ENCODE data around the gene CNDP1. TPM values are rescaled to one million over a fixed set of nuclear protein-coding genes. Genes with fewer than 3 reads are reported as not detected.

CNDP1 gene
- polyA plus RNA-seq, 1 of the 3 experiments (the other 2 are of a cell fraction), result not detected

DNA sequence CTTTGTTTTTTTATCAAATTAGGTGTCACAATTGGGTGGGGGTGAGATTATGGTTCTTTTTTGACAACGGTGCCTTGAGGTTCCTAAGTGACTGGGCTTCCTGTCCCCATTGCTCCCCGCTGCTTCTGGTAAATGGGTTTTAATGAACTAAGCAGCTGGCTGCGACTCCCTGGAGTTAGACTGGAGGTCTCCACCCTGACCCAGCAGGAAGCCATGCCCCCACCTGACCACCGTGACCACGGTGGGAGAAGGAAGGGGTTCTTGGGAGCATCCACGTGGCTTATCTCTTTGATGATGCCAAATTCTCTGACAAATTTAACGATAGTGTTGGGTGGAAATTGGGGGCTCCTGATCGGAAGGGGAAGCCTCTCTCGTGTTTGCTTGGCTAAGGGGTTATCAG lies 25.9 kb upstream of the CNDP1 start:
- Histone ChIP-seq H3K79me2 (ENCODE audit: insufficient read depth) (no peaks in the 10 kb centered on the region), H3K4me3 (ENCODE audit: low read depth in 2 of 2, low read length in 1 of 2) (no peak overlapping the region), H2AFZ (ENCODE audit: low read depth) (no peak overlapping the region), H3K4me1 (ENCODE audit: control insufficient read depth in 1 of 2, insufficient read depth in 2 of 2, low read depth in 1 of 2, low read length in 1 of 2) (no peaks in the 10 kb centered on the region), H3F3A (replicated peaks; ENCODE audit: insufficient read depth) (no peaks in the 10 kb centered on the region), H4K20me1 (ENCODE audit: insufficient read depth) (no peaks in the 10 kb centered on the region), H3K9me3 (no peaks in the 10 kb centered on the region), H3K9me2 (no peaks in the 10 kb centered on the region), H3K27ac (ENCODE audit: low read depth in 2 of 2, low read length in 1 of 2) (no peak overlapping the region), H3K27me3 (ENCODE audit: insufficient read depth) (no peaks in the 10 kb centered on the region), H3K36me3 (replicated peaks in 1 of 2; ENCODE audit: control insufficient read depth in 1 of 2, insufficient read depth in 2 of 2, low read length in 1 of 2) (peaks cover 16 to 60% of the 10 kb centered on the region in 2 experiments), H3K9ac (no peak overlapping the region), H3K4me2 (no peak overlapping the region)
- ChIA-PET POLR2A (no interaction called here), CTCF (no interaction called here)
- DNase-seq, result no peak
- TF ChIP-seq, protein P1, sequence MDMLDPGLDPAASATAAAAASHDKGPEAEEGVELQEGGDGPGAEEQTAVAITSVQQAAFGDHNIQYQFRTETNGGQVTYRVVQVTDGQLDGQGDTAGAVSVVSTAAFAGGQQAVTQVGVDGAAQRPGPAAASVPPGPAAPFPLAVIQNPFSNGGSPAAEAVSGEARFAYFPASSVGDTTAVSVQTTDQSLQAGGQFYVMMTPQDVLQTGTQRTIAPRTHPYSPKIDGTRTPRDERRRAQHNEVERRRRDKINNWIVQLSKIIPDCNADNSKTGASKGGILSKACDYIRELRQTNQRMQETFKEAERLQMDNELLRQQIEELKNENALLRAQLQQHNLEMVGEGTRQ (IDR thresholded peaks at IDR 0.05; ENCODE audit: borderline replicate concordance, low read depth, low read length), result no peak
- no peak for TF ChIP-seq EZH2phosphoT487 (IDR thresholded peaks at IDR 0.05; ENCODE audit: borderline replicate concordance, low read depth)
- TF ChIP-seq RFX5 (IDR thresholded peaks at IDR 0.05; ENCODE audit: low read length), result no peak
- no peak for TF ChIP-seq SIN3A (IDR thresholded peaks at IDR 0.05; ENCODE audit: borderline replicate concordance, low read depth, low read length)
- no peak for TF ChIP-seq ELF1 (IDR thresholded peaks at IDR 0.05)
- no peak for TF ChIP-seq NRF1 (IDR thresholded peaks at IDR 0.05; ENCODE audit: low read depth, low read length)
- TF ChIP-seq NFIC (IDR thresholded peaks at IDR 0.05; ENCODE audit: borderline replicate concordance), result no peak
- no peak for TF ChIP-seq YY1 (IDR thresholded peaks at IDR 0.05; ENCODE audit: low read depth)
- WGBS (ENCODE audit: low lambda C conversion rate), result 93% methylated on average over 9 of the region's 9 CpGs

DNA sequence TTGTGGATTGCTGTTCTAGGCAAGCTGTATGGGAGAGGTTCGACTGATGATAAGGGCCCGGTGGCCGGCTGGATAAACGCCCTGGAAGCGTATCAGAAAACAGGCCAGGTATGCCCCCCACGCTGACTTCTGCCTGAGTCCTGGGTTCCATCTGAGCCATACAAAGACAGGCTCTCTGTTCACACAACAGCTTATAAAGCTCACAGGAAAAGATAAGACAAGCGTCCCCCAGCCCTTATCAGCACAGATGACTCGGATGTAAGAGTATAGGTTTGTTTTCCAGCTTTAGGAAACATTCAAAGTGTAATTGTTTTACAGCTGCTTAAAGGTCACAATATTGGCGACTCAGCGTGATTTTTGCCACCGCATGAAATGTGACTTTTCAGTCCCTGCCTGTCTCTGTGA lies 25.5 kb upstream of the CNDP1 start:
- 89% methylated on average over 8 of the region's 11 CpGs for WGBS (ENCODE audit: low lambda C conversion rate)
- TF ChIP-seq POLR2AphosphoS5 (IDR thresholded peaks at IDR 0.05; ENCODE audit: low read depth, low read length) (no peak), MXI1 (IDR thresholded peaks at IDR 0.05; ENCODE audit: low read depth, low read length) (no peak), GATA2 (CRISPR knock-in tag; IDR thresholded peaks at IDR 0.05) (no peak), JUND (IDR thresholded peaks at IDR 0.05) (no peak), MEF2A (IDR thresholded peaks at IDR 0.05; ENCODE audit: borderline replicate concordance, low read depth) (no peak), TAF1 (IDR thresholded peaks at IDR 0.05; ENCODE audit: borderline replicate concordance, low read depth, low read length) (no peak), SIN3A (IDR thresholded peaks at IDR 0.05; ENCODE audit: borderline replicate concordance, low read depth, low read length) (no peak), RCOR1 (IDR thresholded peaks at IDR 0.05; ENCODE audit: low read length) (no peak), SMC3 (IDR thresholded peaks at IDR 0.05; ENCODE audit: low read depth, low read length) (no peak), FOXJ3 (CRISPR knock-in tag; IDR thresholded peaks at IDR 0.05) (no peak), RAD21 (IDR thresholded peaks at IDR 0.05; ENCODE audit: low read length) (no peak)
- TF ChIP-seq, protein P2, sequence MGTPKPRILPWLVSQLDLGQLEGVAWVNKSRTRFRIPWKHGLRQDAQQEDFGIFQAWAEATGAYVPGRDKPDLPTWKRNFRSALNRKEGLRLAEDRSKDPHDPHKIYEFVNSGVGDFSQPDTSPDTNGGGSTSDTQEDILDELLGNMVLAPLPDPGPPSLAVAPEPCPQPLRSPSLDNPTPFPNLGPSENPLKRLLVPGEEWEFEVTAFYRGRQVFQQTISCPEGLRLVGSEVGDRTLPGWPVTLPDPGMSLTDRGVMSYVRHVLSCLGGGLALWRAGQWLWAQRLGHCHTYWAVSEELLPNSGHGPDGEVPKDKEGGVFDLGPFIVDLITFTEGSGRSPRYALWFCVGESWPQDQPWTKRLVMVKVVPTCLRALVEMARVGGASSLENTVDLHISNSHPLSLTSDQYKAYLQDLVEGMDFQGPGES (IDR thresholded peaks at IDR 0.05; ENCODE audit: low read depth, low read length), result no peak
- TF ChIP-seq, protein P3, sequence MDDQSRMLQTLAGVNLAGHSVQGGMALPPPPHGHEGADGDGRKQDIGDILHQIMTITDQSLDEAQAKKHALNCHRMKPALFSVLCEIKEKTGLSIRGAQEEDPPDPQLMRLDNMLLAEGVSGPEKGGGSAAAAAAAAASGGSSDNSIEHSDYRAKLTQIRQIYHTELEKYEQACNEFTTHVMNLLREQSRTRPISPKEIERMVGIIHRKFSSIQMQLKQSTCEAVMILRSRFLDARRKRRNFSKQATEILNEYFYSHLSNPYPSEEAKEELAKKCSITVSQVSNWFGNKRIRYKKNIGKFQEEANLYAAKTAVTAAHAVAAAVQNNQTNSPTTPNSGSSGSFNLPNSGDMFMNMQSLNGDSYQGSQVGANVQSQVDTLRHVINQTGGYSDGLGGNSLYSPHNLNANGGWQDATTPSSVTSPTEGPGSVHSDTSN (IDR thresholded peaks at IDR 0.05), result no peak
- TF ChIP-seq, protein P4, sequence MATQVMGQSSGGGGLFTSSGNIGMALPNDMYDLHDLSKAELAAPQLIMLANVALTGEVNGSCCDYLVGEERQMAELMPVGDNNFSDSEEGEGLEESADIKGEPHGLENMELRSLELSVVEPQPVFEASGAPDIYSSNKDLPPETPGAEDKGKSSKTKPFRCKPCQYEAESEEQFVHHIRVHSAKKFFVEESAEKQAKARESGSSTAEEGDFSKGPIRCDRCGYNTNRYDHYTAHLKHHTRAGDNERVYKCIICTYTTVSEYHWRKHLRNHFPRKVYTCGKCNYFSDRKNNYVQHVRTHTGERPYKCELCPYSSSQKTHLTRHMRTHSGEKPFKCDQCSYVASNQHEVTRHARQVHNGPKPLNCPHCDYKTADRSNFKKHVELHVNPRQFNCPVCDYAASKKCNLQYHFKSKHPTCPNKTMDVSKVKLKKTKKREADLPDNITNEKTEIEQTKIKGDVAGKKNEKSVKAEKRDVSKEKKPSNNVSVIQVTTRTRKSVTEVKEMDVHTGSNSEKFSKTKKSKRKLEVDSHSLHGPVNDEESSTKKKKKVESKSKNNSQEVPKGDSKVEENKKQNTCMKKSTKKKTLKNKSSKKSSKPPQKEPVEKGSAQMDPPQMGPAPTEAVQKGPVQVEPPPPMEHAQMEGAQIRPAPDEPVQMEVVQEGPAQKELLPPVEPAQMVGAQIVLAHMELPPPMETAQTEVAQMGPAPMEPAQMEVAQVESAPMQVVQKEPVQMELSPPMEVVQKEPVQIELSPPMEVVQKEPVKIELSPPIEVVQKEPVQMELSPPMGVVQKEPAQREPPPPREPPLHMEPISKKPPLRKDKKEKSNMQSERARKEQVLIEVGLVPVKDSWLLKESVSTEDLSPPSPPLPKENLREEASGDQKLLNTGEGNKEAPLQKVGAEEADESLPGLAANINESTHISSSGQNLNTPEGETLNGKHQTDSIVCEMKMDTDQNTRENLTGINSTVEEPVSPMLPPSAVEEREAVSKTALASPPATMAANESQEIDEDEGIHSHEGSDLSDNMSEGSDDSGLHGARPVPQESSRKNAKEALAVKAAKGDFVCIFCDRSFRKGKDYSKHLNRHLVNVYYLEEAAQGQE (IDR thresholded peaks at IDR 0.05; ENCODE audit: low read depth, low read length), result no peak
- TF ChIP-seq, protein P5, sequence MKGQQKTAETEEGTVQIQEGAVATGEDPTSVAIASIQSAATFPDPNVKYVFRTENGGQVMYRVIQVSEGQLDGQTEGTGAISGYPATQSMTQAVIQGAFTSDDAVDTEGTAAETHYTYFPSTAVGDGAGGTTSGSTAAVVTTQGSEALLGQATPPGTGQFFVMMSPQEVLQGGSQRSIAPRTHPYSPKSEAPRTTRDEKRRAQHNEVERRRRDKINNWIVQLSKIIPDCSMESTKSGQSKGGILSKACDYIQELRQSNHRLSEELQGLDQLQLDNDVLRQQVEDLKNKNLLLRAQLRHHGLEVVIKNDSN (IDR thresholded peaks at IDR 0.05; ENCODE audit: borderline replicate concordance, low read depth), result no peak
- Histone ChIP-seq H3K27me3 (ENCODE audit: insufficient read depth) (no peaks in the 10 kb centered on the region), H3K79me2 (ENCODE audit: insufficient read depth) (no peaks in the 10 kb centered on the region), H4K20me1 (ENCODE audit: insufficient read depth) (no peaks in the 10 kb centered on the region), H3K4me3 (ENCODE audit: low read depth in 2 of 2, low read length in 1 of 2) (no peak overlapping the region), H3K9ac (no peak overlapping the region), H3K9me2 (no peaks in the 10 kb centered on the region), H3K36me3 (replicated peaks in 1 of 2; ENCODE audit: control insufficient read depth in 1 of 2, insufficient read depth in 2 of 2, low read length in 1 of 2) (peaks cover 16 to 63% of the 10 kb centered on the region in 2 experiments), H3K9me3 (no peaks in the 10 kb centered on the region), H3K4me1 (ENCODE audit: control insufficient read depth in 1 of 2, insufficient read depth in 2 of 2, low read depth in 1 of 2, low read length in 1 of 2) (no peaks in the 10 kb centered on the region), H2AFZ (ENCODE audit: low read depth) (no peak overlapping the region), H3K27ac (ENCODE audit: low read depth in 2 of 2, low read length in 1 of 2) (no peak overlapping the region), H3K4me2 (no peak overlapping the region), H3F3A (replicated peaks; ENCODE audit: insufficient read depth) (no peaks in the 10 kb centered on the region)
- CTCF ChIA-PET, result no interaction called here
- DNase-seq, result no peak
- POLR2A ChIA-PET, result no interaction called here
